Tibial nerve (tissue), 4 donors: Measurements from ENCODE around the gene SYNPO2. TPM values are rescaled to one million over a fixed set of nuclear protein-coding genes. Genes with fewer than 3 reads are reported as not detected.

Experiments
- DNase-seq, 2 donors: peaks; one replicate each; pipeline ENCODE4 v3.0.0-alpha.2; 2019; ENCODE audit warnings: low spot score in 2 of 2
- H3K27ac ChIP-seq, 4 donors: fragments of 200-600 bp; sonication (generic) in 3 of 4; one replicate each; pipeline ENCODE4 v1.5.1; 2017 to 2019; ENCODE audit warnings: mild to moderate bottlenecking in 1 of 4
- H3K27me3 ChIP-seq, 2 donors: fragments of 200-600 bp; sonication (generic) in 1 of 2; one replicate each; pipeline versions ENCODE4 v1.5.1 to v1.6.0; 2017 to 2019
- H3K36me3 ChIP-seq, 3 donors: fragments of 200-600 bp; sonication (generic); one replicate each; pipeline ENCODE4 v1.5.1; 2018 to 2019
- H3K4me1 ChIP-seq, 4 donors: fragments of 200-600 bp; sonication (generic) in 3 of 4; one replicate each; pipeline ENCODE4 v1.5.1; 2017 to 2019
- H3K4me3 ChIP-seq, 4 donors: fragments of 200-600 bp; sonication (generic) in 3 of 4; one replicate each; pipeline ENCODE4 v1.5.1; 2017 to 2019; ENCODE audit warnings: mild to moderate bottlenecking in 1 of 4, moderate library complexity in 1 of 4
- H3K9me3 ChIP-seq, 4 donors: fragments of 200-600 bp; sonication (generic) in 3 of 4; one replicate each; pipeline ENCODE4 v1.5.1; 2017 to 2019
- CTCF ChIP-seq, 5 experiments: fragments of 200-600 bp in 3 of 5; fragments of 450-650 bp in 2 of 5; sonication (generic) in 3 of 5; IDR thresholded peaks; one replicate each; pipeline ENCODE4 v1.5.1; 2016 to 2019; ENCODE audit warnings: antibody characterized with exemption in 5 of 5, mild to moderate bottlenecking in 3 of 5, moderate library complexity in 2 of 5
- EP300 ChIP-seq, 2 donors: sonication (generic); formaldehyde crosslinking; IDR thresholded peaks; one replicate each; pipeline ENCODE4 v1.6.1; 2017; ENCODE audit warnings: antibody characterized with exemption in 2 of 2, mild to moderate bottlenecking in 1 of 2
- POLR2A ChIP-seq, 2 donors: fragments of 450-650 bp; IDR thresholded peaks; one replicate each; pipeline ENCODE4 v1.6.1; 2017; ENCODE audit warnings: antibody characterized with exemption in 2 of 2, mild to moderate bottlenecking in 2 of 2, moderate library complexity in 2 of 2
- WGBS, 2 donors: methylation state at CpG; one replicate each; pipeline ENCODE4 v1.1.5; 2018; 5-methylcytosine and 5-hydroxymethylcytosine counted together
- total RNA-seq, 4 donors: library from RNA; depleted of rRNA; stranded (reverse); fragments of >200 nt; gene quantifications; one replicate each; pipeline ENCODE4 v1.1.0, GENCODE V29; 2016

SYNPO2 gene
- total RNA-seq, 4 donors from 2014 or later = 118 to 177 (median 138) TPM

GRCh38 chr4:118985170-118986000 lies 96.7 kb downstream of the SYNPO2 start:
- TF ChIP-seq EP300 (IDR thresholded peaks at IDR 0.05) (no peak), CTCF (IDR thresholded peaks at IDR 0.05) (no peak), POLR2A (IDR thresholded peaks at IDR 0.05) (no peak)
- peaks cover 0 to 33% (median 6%) of the 10 kb centered on the region in 4 donors for H3K4me1 ChIP-seq
- no peak overlapping the region for H3K27ac ChIP-seq
- 93% methylated on average over 5 of the region's 5 CpGs for WGBS, 2 donors
- no peak for DNase-seq
- H3K9me3 ChIP-seq = no peaks in the 10 kb centered on the region
- H3K36me3 ChIP-seq = no peaks in the 10 kb centered on the region
- H3K27me3 ChIP-seq = no peaks in the 10 kb centered on the region
- H3K4me3 ChIP-seq = no peak overlapping the region

- Histone ChIP-seq H3K27ac (peak overlapping the region in 3 of 4 donors; percentile 58 to 77 (median 62)), H3K9me3 (no peaks in the 10 kb centered on the region), H3K4me3 (no peak overlapping the region), H3K27me3 (no peaks in the 10 kb centered on the region), H3K36me3 (peaks cover 0 to 3% (median 0%) of the 10 kb centered on the region in 3 donors), H3K4me1 (peaks cover 0 to 12% (median 3%) of the 10 kb centered on the region in 4 donors)
- WGBS, 2 donors = 59 to 73% methylated on average over 1 of the region's 1 CpG
- TF ChIP-seq EP300 (IDR thresholded peaks at IDR 0.05) = no peak
- TF ChIP-seq CTCF (IDR thresholded peaks at IDR 0.05) = no peak
- no peak for TF ChIP-seq POLR2A (IDR thresholded peaks at IDR 0.05)
- no peak for DNase-seq
Observed at GRCh38 chr4:118987959-118988634, 99.4 kb downstream of the SYNPO2 start.

- Histone ChIP-seq H3K4me3 (no peak overlapping the region), H3K4me1 (peaks cover 0 to 8% (median 3%) of the 10 kb centered on the region in 4 donors), H3K27me3 (no peaks in the 10 kb centered on the region), H3K9me3 (no peaks in the 10 kb centered on the region), H3K27ac (peak overlapping the region; percentile 35 to 77 (median 60)), H3K36me3 (peaks cover 0 to 3% (median 0%) of the 10 kb centered on the region in 3 donors)
- no peak for DNase-seq
- TF ChIP-seq POLR2A (IDR thresholded peaks at IDR 0.05) (no peak), CTCF (IDR thresholded peaks at IDR 0.05) (no peak), EP300 (IDR thresholded peaks at IDR 0.05) (no peak)
- 94 to 98% methylated on average over 4 of the region's 4 CpGs for WGBS, 2 donors
Observed at GRCh38 chr4:118988635-118988972, 100.0 kb downstream of the SYNPO2 start.

GRCh38 chr4:118989098-118990080 lies 100.7 kb downstream of the SYNPO2 start:
- no peak for DNase-seq
- peaks cover 0 to 3% (median 0%) of the 10 kb centered on the region in 3 donors for H3K36me3 ChIP-seq
- WGBS, 2 donors = 74 to 77% methylated on average over 7 of the region's 7 CpGs
- no peaks in the 10 kb centered on the region for H3K9me3 ChIP-seq
- peak overlapping the region; percentile 35 to 77 (median 60) for H3K27ac ChIP-seq
- H3K4me1 ChIP-seq = peaks cover 0 to 8% (median 3%) of the 10 kb centered on the region in 4 donors
- no peak overlapping the region for H3K4me3 ChIP-seq
- TF ChIP-seq POLR2A (IDR thresholded peaks at IDR 0.05) (no peak), CTCF (IDR thresholded peaks at IDR 0.05) (no peak), EP300 (IDR thresholded peaks at IDR 0.05) (peak in 1 of 2 donors; percentile 17)
- H3K27me3 ChIP-seq = no peaks in the 10 kb centered on the region
